ENCODE data around the gene AFAP1. TPM values are rescaled to one million over a fixed set of nuclear protein-coding genes. Genes with fewer than 3 reads are reported as not detected.

The AFAP1 gene
- total and polyA plus RNA-seq, 2 of the 8 experiments (the other 6 are each of a cell fraction or from before 2014, with no cell fraction given): 3.6 to 18.2 TPM

- H3K27me3 ChIP-seq (replicated peaks in 1 of 4; ENCODE audit: control insufficient read depth in 3 of 4, extremely low read depth in 1 of 4, insufficient read depth in 3 of 4, low read length in 3 of 4): no peaks in the 10 kb centered on the region
- no peak overlapping the region for H2BK5ac ChIP-seq (ENCODE audit: low read depth, low read length)
- H4K20me1 ChIP-seq (replicated peaks in 1 of 2; ENCODE audit: control insufficient read depth in 1 of 2, insufficient read depth in 2 of 2, low read length in 2 of 2): no peaks in the 10 kb centered on the region
- H3K4me2 ChIP-seq (ENCODE audit: insufficient read depth in 1 of 2, low read depth in 2 of 2, low read length in 2 of 2): no peak overlapping the region
- no peak overlapping the region for H3K23ac ChIP-seq (ENCODE audit: insufficient read length)
- no peaks in the 10 kb centered on the region for H3K79me2 ChIP-seq (ENCODE audit: control insufficient read depth in 1 of 2, insufficient read depth in 2 of 2, low read length in 2 of 2)
- no peak for DNase-seq (ENCODE audit: low read depth in 1 of 2, low spot score in 2 of 2)
- H2BK15ac ChIP-seq (ENCODE audit: low read length): no peak overlapping the region
- CTCF ChIA-PET (ENCODE audit: partially characterized antibody): interaction anchor here (1.0 to 1.1 kb wide), 3 partner anchors 8 to 466 kb away, joined by 3 to 4 read pairs (median 3); no protein-coding TSS in a partner anchor
- no peaks in the 10 kb centered on the region; a peak in 1 of 4 replicates for H3K9me3 ChIP-seq (ENCODE audit: insufficient read depth in 2 of 2, low read depth in 1 of 2, low read length in 1 of 2)
- no peak overlapping the region for H2BK20ac ChIP-seq (ENCODE audit: low read length)
- POLR2A ChIA-PET (ENCODE audit: partially characterized antibody): no interaction called here
- no peak overlapping the region for H4K8ac ChIP-seq (ENCODE audit: extremely low read depth, insufficient read depth, low read length)
- no peak for FAIRE-seq
- H4K91ac ChIP-seq (replicated peaks; ENCODE audit: insufficient read length, low read length): no peak overlapping the region
- H2AFZ ChIP-seq (ENCODE audit: low read length): no peak overlapping the region
- H3K14ac ChIP-seq (ENCODE audit: insufficient read length): no peak overlapping the region
- no peak overlapping the region for H3K56ac ChIP-seq (replicated peaks; ENCODE audit: insufficient read length, low read depth, low read length)
- H3K27ac ChIP-seq (ENCODE audit: low read depth, low read length): no peak overlapping the region
- H3K79me1 ChIP-seq (ENCODE audit: low read depth, low read length): no peaks in the 10 kb centered on the region
- H2BK120ac ChIP-seq (replicated peaks; ENCODE audit: low read depth, low read length): no peak overlapping the region
- H3K36me3 ChIP-seq (ENCODE audit: control insufficient read depth in 2 of 4, insufficient read depth in 4 of 4, low read length in 3 of 4): no peaks in the 10 kb centered on the region
- no peak overlapping the region for H2AK5ac ChIP-seq (ENCODE audit: low read depth, low read length)
- H2BK12ac ChIP-seq (ENCODE audit: low read depth, low read length): no peak overlapping the region
- no peaks in the 10 kb centered on the region; the same call in 1 of the 2 replicates for H3K23me2 ChIP-seq (ENCODE audit: low read depth, low read length)
- no peak overlapping the region for H3K4ac ChIP-seq (replicated peaks; ENCODE audit: insufficient read length, low read depth, low read length)
- H4K5ac ChIP-seq (ENCODE audit: insufficient read length, low read depth, low read length): no peak overlapping the region
- H3K4me3 ChIP-seq (ENCODE audit: extremely low read depth in 1 of 4, insufficient read depth in 2 of 4, low read depth in 3 of 4, low read length in 4 of 4): no peak overlapping the region
- H3K4me1 ChIP-seq (replicated peaks in 1 of 4; ENCODE audit: control insufficient read depth in 3 of 4, insufficient read depth in 4 of 4, low read length in 3 of 4): peaks cover 0 to 3% (median 0%) of the 10 kb centered on the region in 4 experiments; a peak in 3 of 7 replicates
- TF ChIP-seq CBX5 (IDR thresholded peaks at IDR 0.05; ENCODE audit: low read depth, low read length) (no peak), HDAC6 (IDR thresholded peaks at IDR 0.05; ENCODE audit: low read depth, low read length) (no peak), CTBP2 (IDR thresholded peaks at IDR 0.05; ENCODE audit: borderline replicate concordance, insufficient read depth, insufficient read length, low read length) (no peak), KDM4A (IDR thresholded peaks at IDR 0.05; ENCODE audit: low read depth, low read length, severe bottlenecking) (no peak)
- no peak overlapping the region for H3K9ac ChIP-seq (replicated peaks in 1 of 4; ENCODE audit: extremely low read depth in 1 of 4, low read depth in 3 of 4, low read length in 3 of 4)
- 84% methylated on average over 6 of the region's 6 CpGs; no CpG with 5 or more reads in 1 of the 2 experiments for WGBS, 2 experiments (ENCODE audit: extremely low coverage in 1 of 2, insufficient coverage in 1 of 2, insufficient read length in 1 of 2, insufficient replicate concordance in 2 of 2, low coverage in 1 of 2, low lambda C conversion rate in 2 of 2, missing lambda C conversion rate in 1 of 2)
- no peak overlapping the region for H3K18ac ChIP-seq (ENCODE audit: extremely low read depth, low read length)
These were observed 230.2 kb downstream of the AFAP1 start for GRCh38 chr4:7709431-7709830.

Measured in H1 (cell line).